Measurements from ENCODE around the gene TIPIN. TPM values are rescaled to one million over a fixed set of nuclear protein-coding genes. Genes with fewer than 3 reads are reported as not detected.

TIPIN gene, protein sequence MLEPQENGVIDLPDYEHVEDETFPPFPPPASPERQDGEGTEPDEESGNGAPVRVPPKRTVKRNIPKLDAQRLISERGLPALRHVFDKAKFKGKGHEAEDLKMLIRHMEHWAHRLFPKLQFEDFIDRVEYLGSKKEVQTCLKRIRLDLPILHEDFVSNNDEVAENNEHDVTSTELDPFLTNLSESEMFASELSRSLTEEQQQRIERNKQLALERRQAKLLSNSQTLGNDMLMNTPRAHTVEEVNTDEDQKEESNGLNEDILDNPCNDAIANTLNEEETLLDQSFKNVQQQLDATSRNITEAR
- 14.7 and 15.0 TPM in 2 replicates for total RNA-seq
- 17.1 and 23.6 TPM in 2 replicates for polyA plus RNA-seq

DNA sequence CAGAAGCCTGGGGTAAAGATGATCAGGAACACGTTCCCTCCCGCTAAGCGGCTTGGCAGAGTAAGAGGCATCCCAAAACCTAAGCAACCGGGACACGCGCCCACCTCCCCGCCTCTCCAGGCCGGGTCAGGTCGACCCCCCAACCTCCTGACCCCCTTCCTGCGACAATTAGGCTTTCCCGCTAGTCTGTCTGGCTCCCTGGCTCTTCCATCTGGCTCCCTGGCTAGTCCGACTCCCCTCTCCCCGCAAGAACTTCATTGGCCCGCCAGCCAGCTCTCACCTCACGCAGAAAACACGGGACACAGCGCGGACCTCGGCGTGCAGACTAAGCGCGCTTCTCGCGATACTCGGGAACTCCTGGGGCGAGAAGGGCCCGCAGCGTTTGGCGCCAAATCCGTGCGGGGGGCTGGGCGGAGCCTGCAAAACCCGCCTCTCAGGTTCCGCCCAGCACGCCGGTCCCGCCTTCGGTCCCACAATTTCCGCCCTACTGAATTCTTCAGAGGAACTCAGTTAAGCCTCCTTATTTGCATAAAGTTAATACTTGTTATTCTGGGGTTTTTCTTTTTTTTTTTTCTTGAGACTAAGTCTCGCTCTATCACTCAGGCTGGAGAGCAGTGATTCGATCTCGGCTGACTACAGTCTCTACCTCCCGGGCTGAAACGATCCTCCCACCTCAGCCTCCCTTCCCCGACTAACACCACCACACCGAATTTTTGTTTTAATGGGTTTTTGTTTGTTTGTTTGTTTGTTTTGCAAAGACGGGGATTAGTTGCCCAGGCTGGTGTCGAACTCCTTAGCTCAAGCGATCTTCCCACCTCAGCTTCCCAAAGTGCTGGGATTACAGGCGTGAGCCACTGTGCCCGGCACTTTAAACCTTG, at the start of gene TIPIN:
Gene TIPIN (minus strand): TSS at position 327 of the 878 bp plus-strand sequence. CDS start 3,738 bp downstream, outside the sequence.
- peak; percentile 96 to 98 for DNase-seq (ENCODE audit: low read depth in 1 of 2, low spot score in 1 of 2)
- TF ChIP-seq, protein P1, sequence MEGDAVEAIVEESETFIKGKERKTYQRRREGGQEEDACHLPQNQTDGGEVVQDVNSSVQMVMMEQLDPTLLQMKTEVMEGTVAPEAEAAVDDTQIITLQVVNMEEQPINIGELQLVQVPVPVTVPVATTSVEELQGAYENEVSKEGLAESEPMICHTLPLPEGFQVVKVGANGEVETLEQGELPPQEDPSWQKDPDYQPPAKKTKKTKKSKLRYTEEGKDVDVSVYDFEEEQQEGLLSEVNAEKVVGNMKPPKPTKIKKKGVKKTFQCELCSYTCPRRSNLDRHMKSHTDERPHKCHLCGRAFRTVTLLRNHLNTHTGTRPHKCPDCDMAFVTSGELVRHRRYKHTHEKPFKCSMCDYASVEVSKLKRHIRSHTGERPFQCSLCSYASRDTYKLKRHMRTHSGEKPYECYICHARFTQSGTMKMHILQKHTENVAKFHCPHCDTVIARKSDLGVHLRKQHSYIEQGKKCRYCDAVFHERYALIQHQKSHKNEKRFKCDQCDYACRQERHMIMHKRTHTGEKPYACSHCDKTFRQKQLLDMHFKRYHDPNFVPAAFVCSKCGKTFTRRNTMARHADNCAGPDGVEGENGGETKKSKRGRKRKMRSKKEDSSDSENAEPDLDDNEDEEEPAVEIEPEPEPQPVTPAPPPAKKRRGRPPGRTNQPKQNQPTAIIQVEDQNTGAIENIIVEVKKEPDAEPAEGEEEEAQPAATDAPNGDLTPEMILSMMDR (IDR thresholded peaks at IDR 0.05; ENCODE audit: low read depth, low read length) = no peak
- no peaks in the 10 kb centered on the region for H3K4me1 ChIP-seq (ENCODE audit: low read depth)
- peaks cover 4% of the 10 kb centered on the region for H3K36me3 ChIP-seq
- H3K4me3 ChIP-seq = peak within 1 kb of the TSS; percentile 51
- H3K27ac ChIP-seq = peak within 1 kb of the TSS; percentile 40
- H3K27me3 ChIP-seq = no peaks in the 10 kb centered on the region
- H3K9me3 ChIP-seq (ENCODE audit: low read depth) = no peaks in the 10 kb centered on the region

DNA sequence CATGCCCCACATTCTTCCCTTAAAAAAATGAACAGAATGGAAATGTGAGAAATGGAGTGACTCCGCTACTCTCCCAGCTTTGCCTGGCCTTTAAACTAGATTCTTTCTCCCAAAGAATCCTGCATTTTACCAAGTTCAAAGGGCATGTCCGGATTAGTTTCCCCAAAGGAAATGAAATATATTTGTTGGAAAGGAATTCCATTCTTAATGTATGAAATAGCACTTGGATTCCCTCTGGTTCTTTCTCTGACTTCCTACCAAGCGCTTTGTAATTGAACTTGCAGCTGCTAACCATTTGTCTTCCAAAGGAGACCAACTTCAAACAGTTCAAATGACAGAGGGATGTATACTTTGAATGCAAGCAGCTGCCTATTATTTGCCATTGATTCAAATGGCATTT, 49.1 kb upstream of the TIPIN start:
- Histone ChIP-seq H3K4me1 (ENCODE audit: low read depth) (peaks cover 52% of the 10 kb centered on the region), H3K36me3 (no peaks in the 10 kb centered on the region), H3K27ac (peak overlapping the region; percentile 60), H3K4me3 (no peak overlapping the region), H3K9me3 (ENCODE audit: low read depth) (no peaks in the 10 kb centered on the region), H3K27me3 (no peaks in the 10 kb centered on the region)
- peak in 1 of 2 donors; percentile 53 for DNase-seq (ENCODE audit: low read depth in 1 of 2, low spot score in 1 of 2)
- TF ChIP-seq, protein P1 (IDR thresholded peaks at IDR 0.05; ENCODE audit: low read depth, low read length) = no peak

DNA sequence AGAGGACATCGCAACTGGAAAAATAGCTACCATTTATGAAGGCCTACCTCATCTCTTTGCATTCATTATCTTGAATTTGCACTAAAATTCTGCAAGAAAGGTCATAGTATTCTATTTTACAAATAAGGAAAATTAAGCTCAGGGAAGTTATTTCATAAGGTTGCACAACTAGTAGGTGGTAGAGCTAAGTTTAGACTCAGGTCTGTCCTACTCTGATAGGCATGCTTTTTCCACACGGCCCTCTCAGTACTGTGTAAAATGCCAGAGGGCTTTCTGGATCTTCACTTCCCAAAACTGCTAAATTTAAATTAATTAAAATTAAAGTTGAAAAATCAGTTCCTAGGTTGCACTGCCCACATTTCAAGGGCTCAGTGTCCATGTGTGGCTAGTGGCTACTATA, 48.5 kb upstream of the TIPIN start:
- H3K27ac ChIP-seq = peak overlapping the region; percentile 60
- DNase-seq (ENCODE audit: low read depth in 1 of 2, low spot score in 1 of 2) = no peak
- TF ChIP-seq, protein P1 (IDR thresholded peaks at IDR 0.05; ENCODE audit: low read depth, low read length) = no peak
- H3K4me1 ChIP-seq (ENCODE audit: low read depth) = peaks cover 46% of the 10 kb centered on the region
- H3K9me3 ChIP-seq (ENCODE audit: low read depth) = no peaks in the 10 kb centered on the region
- H3K36me3 ChIP-seq = no peaks in the 10 kb centered on the region
- H3K4me3 ChIP-seq = no peak overlapping the region
- H3K27me3 ChIP-seq = no peaks in the 10 kb centered on the region

DNA sequence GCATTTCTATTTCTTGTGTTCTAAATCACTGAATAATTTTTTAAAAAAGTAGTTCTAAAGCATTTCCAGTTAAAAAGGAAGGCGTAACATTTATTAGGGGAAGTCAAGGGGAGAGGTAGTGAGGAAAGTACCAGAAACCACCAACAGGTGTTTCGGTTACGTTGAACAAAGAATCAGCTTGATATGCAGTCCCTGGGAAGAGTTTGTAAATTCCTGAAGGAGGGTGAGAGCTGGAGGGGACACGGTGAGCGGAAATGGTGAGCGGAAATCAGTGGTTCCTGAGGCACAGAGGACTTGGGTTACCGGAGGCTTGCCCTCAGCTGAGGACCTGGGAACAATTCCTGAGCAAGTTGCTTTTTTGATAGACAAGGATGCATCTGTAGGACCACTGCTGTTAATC, 48.0 kb upstream of the TIPIN start:
- Histone ChIP-seq H3K9me3 (ENCODE audit: low read depth) (no peaks in the 10 kb centered on the region), H3K27ac (peak overlapping the region; percentile 60), H3K27me3 (no peaks in the 10 kb centered on the region), H3K36me3 (no peaks in the 10 kb centered on the region), H3K4me1 (ENCODE audit: low read depth) (peaks cover 41% of the 10 kb centered on the region), H3K4me3 (no peak overlapping the region)
- TF ChIP-seq, protein P1 (IDR thresholded peaks at IDR 0.05; ENCODE audit: low read depth, low read length) = no peak
- peak in 1 of 2 donors; percentile 36 for DNase-seq (ENCODE audit: low read depth in 1 of 2, low spot score in 1 of 2)

DNA sequence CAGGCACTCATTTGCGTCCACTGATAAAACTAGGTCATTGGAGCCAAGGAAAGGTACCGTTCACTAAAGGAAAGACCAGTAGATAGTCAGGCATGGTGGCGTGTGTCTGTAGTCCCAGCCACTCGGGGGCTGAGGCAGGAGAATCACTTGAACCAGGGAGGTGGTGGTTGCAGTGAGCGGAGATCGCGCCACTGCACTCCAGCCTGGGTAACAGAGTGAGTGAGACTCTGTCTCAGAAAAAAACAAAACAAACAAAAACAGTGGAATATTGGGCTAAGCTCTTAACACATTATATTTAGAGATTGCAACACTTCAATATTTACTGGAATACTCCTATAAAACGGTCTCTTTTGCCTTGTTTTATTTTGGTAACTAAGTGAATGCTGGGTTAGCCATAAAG, 47.6 kb upstream of the TIPIN start:
- Histone ChIP-seq H3K9me3 (ENCODE audit: low read depth) (no peaks in the 10 kb centered on the region), H3K27ac (peak overlapping the region; percentile 60), H3K4me3 (no peak overlapping the region), H3K4me1 (ENCODE audit: low read depth) (peaks cover 37% of the 10 kb centered on the region), H3K27me3 (no peaks in the 10 kb centered on the region), H3K36me3 (no peaks in the 10 kb centered on the region)
- TF ChIP-seq, protein P1 (IDR thresholded peaks at IDR 0.05; ENCODE audit: low read depth, low read length) = no peak
- no peak for DNase-seq (ENCODE audit: low read depth in 1 of 2, low spot score in 1 of 2)

Data from cardiac muscle cell (in vitro differentiated cells and primary cell).